Neural progenitor cell (in vitro differentiated cells): ENCODE data around the gene SOX5. TPM values are rescaled to one million over a fixed set of nuclear protein-coding genes. Genes with fewer than 3 reads are reported as not detected.
A peak's percentile ranks its signal among the peaks of the same experiment; 100 is the strongest.

ENCODE experiments used
- DNase-seq: peaks from one replicate; pipeline ENCODE4 v3.0.0-alpha.2; 2016; ENCODE audit warnings: low spot score
- H2AFZ ChIP-seq: fragments of 200-600 bp; sonication (generic); replicated peaks from 2 replicates; pipeline ENCODE4 v1.6.1; 2016; ENCODE audit warnings: antibody characterized with exemption
- H3F3A ChIP-seq: fragments of 200-600 bp; sonication (generic); 2 replicates; pipeline ENCODE4 v1.6.1; 2016; ENCODE audit warnings: antibody characterized with exemption, low read depth
- H3K27ac ChIP-seq: fragments of 200-600 bp; sonication (generic); 2 replicates; pipeline ENCODE4 v1.5.1; 2016; ENCODE audit warnings: mild to moderate bottlenecking
- H3K27me3 ChIP-seq: fragments of 200-600 bp; sonication (generic); 2 replicates; pipeline ENCODE4 v1.6.1; 2016; ENCODE audit warnings: mild to moderate bottlenecking, moderate library complexity
- H3K36me3 ChIP-seq: fragments of 200-600 bp; sonication (generic); 2 replicates; pipeline ENCODE4 v1.5.1; 2016
- H3K4me1 ChIP-seq: fragments of 200-600 bp; sonication (generic); 2 replicates; pipeline ENCODE4 v1.6.1; 2016; ENCODE audit warnings: mixed run types
- H3K4me2 ChIP-seq: fragments of 200-600 bp; sonication (generic); 2 replicates; pipeline ENCODE4 v1.6.1; 2016
- H3K4me3 ChIP-seq: fragments of 200-600 bp; sonication (generic); 2 replicates; pipeline ENCODE4 v1.5.1; 2016
- H3K79me2 ChIP-seq: fragments of 200-600 bp; sonication (generic); 2 replicates; pipeline ENCODE4 v1.6.1; 2016; ENCODE audit warnings: low read depth
- H3K9ac ChIP-seq: fragments of 200-600 bp; sonication (generic); 2 replicates; pipeline ENCODE4 v1.6.1; 2016
- H3K9me3 ChIP-seq: fragments of 200-600 bp; sonication (generic); 2 replicates; pipeline ENCODE4 v1.5.1; 2016; ENCODE audit warnings: low read depth
- H4K20me1 ChIP-seq: fragments of 200-600 bp; sonication (generic); 2 replicates; pipeline ENCODE4 v1.6.1; 2016; ENCODE audit warnings: low read depth
- H3K27ac Mint-ChIP-seq: 3 replicates; pipeline ENCODE4 v1.8.0; 2021; ENCODE audit warnings: mixed read lengths
- H3K27me3 Mint-ChIP-seq: 2 replicates; pipeline ENCODE4 v1.8.0; 2022; ENCODE audit warnings: low read depth, mild to moderate bottlenecking, inconsistent platforms, moderate library complexity, mixed read lengths; ENCODE audit not compliant: insufficient read depth
- H3K36me3 Mint-ChIP-seq: 3 replicates; pipeline ENCODE4 v1.8.0; 2021; ENCODE audit warnings: mixed read lengths
- H3K4me1 Mint-ChIP-seq: 3 replicates; pipeline ENCODE4 v1.8.0; 2021; ENCODE audit warnings: mixed read lengths
- H3K4me3 Mint-ChIP-seq: 3 replicates; pipeline ENCODE4 v1.8.0; 2021; ENCODE audit warnings: mild to moderate bottlenecking, moderate library complexity, mixed read lengths
- H3K9me3 Mint-ChIP-seq: 3 replicates; pipeline ENCODE4 v1.8.0; 2020; ENCODE audit warnings: mixed read lengths
- CTCF ChIP-seq: fragments of 200-600 bp; sonication (generic); IDR thresholded peaks from 2 replicates; pipeline ENCODE4 v1.5.1; 2017; ENCODE audit warnings: antibody characterized with exemption, mild to moderate bottlenecking
- EZH2 ChIP-seq: fragments of 200-600 bp; sonication (generic); IDR thresholded peaks from 2 replicates; pipeline ENCODE4 v1.6.1; 2017; ENCODE audit warnings: antibody characterized with exemption, mild to moderate bottlenecking, moderate library complexity
- EZH2phosphoT487 ChIP-seq: fragments of 200-600 bp; sonication (generic); IDR thresholded peaks from 2 replicates; pipeline ENCODE4 v1.6.1; 2017; ENCODE audit warnings: antibody characterized with exemption
- total RNA-seq: library from RNA; depleted of rRNA; stranded (reverse); fragments of >200 nt; gene quantifications from 2 replicates; pipeline ENCODE4 v1.2.3, GENCODE V29; 2015; ENCODE audit warnings: low replicate concordance

SOX5 gene
- total RNA-seq, 1 donor from 2014 or later: 79.5 TPM

- TF ChIP-seq EZH2 (no peak), CTCF (no peak), EZH2phosphoT487 (no peak)
- H3K4me1 Mint-ChIP-seq: peaks cover 14% of the 10 kb centered on the region
- H3K36me3 Mint-ChIP-seq: no peaks in the 10 kb centered on the region
- H3K27me3 Mint-ChIP-seq: no peaks in the 10 kb centered on the region
- H4K20me1 ChIP-seq: no peaks in the 10 kb centered on the region
- no peaks in the 10 kb centered on the region for H3K27me3 ChIP-seq
- H2AFZ ChIP-seq: no peak overlapping the region
- no peak overlapping the region for H3K27ac ChIP-seq
- no peak overlapping the region for H3K4me3 Mint-ChIP-seq
- no peak overlapping the region for H3K9ac ChIP-seq
- no peak overlapping the region for H3K4me3 ChIP-seq
- H3K79me2 ChIP-seq: peaks cover 4% of the 10 kb centered on the region
- H3K4me2 ChIP-seq: no peak overlapping the region
- no peaks in the 10 kb centered on the region for H3K9me3 Mint-ChIP-seq
- no peak overlapping the region for H3K27ac Mint-ChIP-seq
- peaks cover 32% of the 10 kb centered on the region for H3K4me1 ChIP-seq
- H3K9me3 ChIP-seq: no peaks in the 10 kb centered on the region
- H3F3A ChIP-seq: peaks cover 1% of the 10 kb centered on the region
- no peak for DNase-seq
- H3K36me3 ChIP-seq: no peaks in the 10 kb centered on the region
Observed at GRCh38 chr12:23670684-23671083, 278.8 kb downstream of the SOX5 start.

GRCh38 chr12:23669691-23670090 lies 279.8 kb downstream of the SOX5 start:
- Histone ChIP-seq H3K9me3 (no peaks in the 10 kb centered on the region), H2AFZ (no peak overlapping the region), H3K9ac (no peak overlapping the region), H3F3A (peaks cover 6% of the 10 kb centered on the region), H3K36me3 (no peaks in the 10 kb centered on the region), H3K27ac (no peak overlapping the region), H3K27me3 (no peaks in the 10 kb centered on the region), H4K20me1 (no peaks in the 10 kb centered on the region), H3K4me2 (no peak overlapping the region), H3K4me3 (no peak overlapping the region), H3K79me2 (peaks cover 4% of the 10 kb centered on the region), H3K4me1 (peaks cover 32% of the 10 kb centered on the region)
- peaks cover 9% of the 10 kb centered on the region for H3K4me1 Mint-ChIP-seq
- H3K36me3 Mint-ChIP-seq: peaks cover 7% of the 10 kb centered on the region
- H3K4me3 Mint-ChIP-seq: no peak overlapping the region
- no peak overlapping the region for H3K27ac Mint-ChIP-seq
- no peak for DNase-seq
- no peaks in the 10 kb centered on the region for H3K27me3 Mint-ChIP-seq
- H3K9me3 Mint-ChIP-seq: no peaks in the 10 kb centered on the region
- TF ChIP-seq EZH2 (no peak), CTCF (no peak), EZH2phosphoT487 (no peak)

- Mint-ChIP-seq H3K9me3 (no peaks in the 10 kb centered on the region), H3K27ac (no peak overlapping the region), H3K36me3 (peaks cover 11% of the 10 kb centered on the region), H3K27me3 (no peaks in the 10 kb centered on the region), H3K4me3 (no peak overlapping the region), H3K4me1 (peaks cover 2% of the 10 kb centered on the region)
- H3K4me1 ChIP-seq: peaks cover 25% of the 10 kb centered on the region
- H3K4me2 ChIP-seq: peak overlapping the region; percentile 11
- H3K27ac ChIP-seq: peak overlapping the region; percentile 34
- DNase-seq: peak; percentile 2
- no peaks in the 10 kb centered on the region for H3K9me3 ChIP-seq
- no peak for TF ChIP-seq EZH2phosphoT487
- TF ChIP-seq EZH2: no peak
- no peak for TF ChIP-seq CTCF
- no peaks in the 10 kb centered on the region for H3K27me3 ChIP-seq
- H3F3A ChIP-seq: peaks cover 6% of the 10 kb centered on the region
- H3K36me3 ChIP-seq: no peaks in the 10 kb centered on the region
- H4K20me1 ChIP-seq: no peaks in the 10 kb centered on the region
- H3K9ac ChIP-seq: no peak overlapping the region
- H3K79me2 ChIP-seq: no peaks in the 10 kb centered on the region
- H2AFZ ChIP-seq: no peak overlapping the region
- no peak overlapping the region for H3K4me3 ChIP-seq
Observed at GRCh38 chr12:23666866-23667265, 282.6 kb downstream of the SOX5 start.
